Motor neuron (in vitro differentiated cells): ENCODE measurements around the gene RAF1. TPM values are rescaled to one million over a fixed set of nuclear protein-coding genes. Genes with fewer than 3 reads are reported as not detected.
"Not testable (repeated sequence)": the region's sequence is repeated elsewhere in the genome, so short reads cannot be mapped to it uniquely, and the experiment has no call there.

Source experiments
- ATAC-seq, 8 experiments: fragments of 200-7000 bp; cut with Tn5 transposase; replicated peaks in 6 of 8; 2 replicates each; pipeline ENCODE4 v1.8.0; 2021; ENCODE audit warnings: mild to moderate bottlenecking in 8 of 8, moderate library complexity in 8 of 8
- H3K27ac ChIP-seq, 2 donors: fragments of 250-450 bp; sonication (Bioruptor Pico); 2 replicates each; pipeline ENCODE4 v1.9.0; 2021; ENCODE audit warnings: antibody characterized with exemption in 2 of 2, mild to moderate bottlenecking in 2 of 2, moderate library complexity in 1 of 2
- H3K4me1 ChIP-seq, 2 donors: fragments of 250-450 bp; sonication (Bioruptor Pico); replicated peaks in 1 of 2; 2 replicates each; pipeline ENCODE4 v1.6.1; 2021; ENCODE audit warnings: antibody characterized with exemption in 2 of 2, mild to moderate bottlenecking in 2 of 2, moderate library complexity in 1 of 2
- H3K4me3 ChIP-seq, 5 donors: fragments of 250-450 bp; sonication (Bioruptor Pico); 2 replicates each; pipeline ENCODE4 v1.9.0; 2021; ENCODE audit warnings: antibody characterized with exemption in 5 of 5, mild to moderate bottlenecking in 5 of 5, moderate library complexity in 4 of 5
- WGBS, 10 experiments: fragments of 450-650 bp; shearing (Covaris generic); methylation state at CpG; one replicate each; pipeline ENCODE4 v1.0.0; 2022; 5-methylcytosine and 5-hydroxymethylcytosine counted together
- in situ Hi-C, 9 experiments: fragments of 400-800 bp; cut with MboI; loops; one replicate each; pipeline ENCODE4 v1.15.0; 2021; ENCODE audit warnings: low sequenced_read_pairs in 9 of 9, low pct_unique_long_range_greater_than_20kb in 2 of 9; ENCODE audit not compliant: unreplicated experiment in 9 of 9
- total RNA-seq, 8 experiments: library from RNA; unstranded; fragments of 300-600 nt; gene quantifications; 2 replicates each; pipeline versions ENCODE4 v1.2.3 to v1.2.4, GENCODE V29; 2022

RAF1 gene
- total RNA-seq, 8 experiments from 2014 or later: 62.0 to 121 (median 75.6) TPM

DNA sequence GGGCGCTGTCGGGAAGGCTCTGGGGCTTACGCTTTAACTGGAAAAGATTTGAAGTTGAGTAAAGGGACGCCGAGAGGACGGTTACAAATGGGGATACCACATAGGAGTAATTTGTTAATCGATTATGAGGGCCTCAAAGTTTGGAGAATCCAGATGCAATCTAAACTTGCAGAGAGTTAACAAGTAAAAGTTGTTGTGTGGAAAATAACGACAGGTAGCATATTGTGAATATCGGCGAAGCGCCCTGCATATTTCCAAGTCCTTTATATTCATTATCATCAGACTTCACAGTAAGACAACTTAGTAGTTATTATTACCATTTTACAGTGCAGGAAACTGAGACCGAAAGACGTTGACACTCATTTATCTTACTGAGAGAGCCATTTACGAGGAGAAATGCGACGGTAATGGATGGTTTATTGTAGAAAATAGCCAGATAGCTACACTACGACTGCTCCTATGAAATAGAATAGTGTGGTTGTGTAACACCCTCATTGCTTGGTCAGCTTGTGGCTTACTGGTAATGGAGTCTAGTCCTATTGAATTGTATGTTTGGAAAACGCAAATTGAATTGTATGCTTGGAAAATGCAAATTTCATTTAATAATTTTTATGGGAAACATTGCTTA lies 106.3 kb downstream of the RAF1 start:
- Histone ChIP-seq H3K4me3 (peak overlapping the region; percentile 82 to 97 (median 83)), H3K27ac (peak overlapping the region; percentile 95 to 96), H3K4me1 (peaks cover 8 to 31% of the 10 kb centered on the region in 2 donors)
- 0 to 3% (median 2%) methylated on average over 2 to 17 of the region's 18 CpGs for WGBS, 10 experiments
- ATAC-seq: peak in 2 of 8 experiments; percentile 3 to 4
- in situ Hi-C loops: no loop called here

DNA sequence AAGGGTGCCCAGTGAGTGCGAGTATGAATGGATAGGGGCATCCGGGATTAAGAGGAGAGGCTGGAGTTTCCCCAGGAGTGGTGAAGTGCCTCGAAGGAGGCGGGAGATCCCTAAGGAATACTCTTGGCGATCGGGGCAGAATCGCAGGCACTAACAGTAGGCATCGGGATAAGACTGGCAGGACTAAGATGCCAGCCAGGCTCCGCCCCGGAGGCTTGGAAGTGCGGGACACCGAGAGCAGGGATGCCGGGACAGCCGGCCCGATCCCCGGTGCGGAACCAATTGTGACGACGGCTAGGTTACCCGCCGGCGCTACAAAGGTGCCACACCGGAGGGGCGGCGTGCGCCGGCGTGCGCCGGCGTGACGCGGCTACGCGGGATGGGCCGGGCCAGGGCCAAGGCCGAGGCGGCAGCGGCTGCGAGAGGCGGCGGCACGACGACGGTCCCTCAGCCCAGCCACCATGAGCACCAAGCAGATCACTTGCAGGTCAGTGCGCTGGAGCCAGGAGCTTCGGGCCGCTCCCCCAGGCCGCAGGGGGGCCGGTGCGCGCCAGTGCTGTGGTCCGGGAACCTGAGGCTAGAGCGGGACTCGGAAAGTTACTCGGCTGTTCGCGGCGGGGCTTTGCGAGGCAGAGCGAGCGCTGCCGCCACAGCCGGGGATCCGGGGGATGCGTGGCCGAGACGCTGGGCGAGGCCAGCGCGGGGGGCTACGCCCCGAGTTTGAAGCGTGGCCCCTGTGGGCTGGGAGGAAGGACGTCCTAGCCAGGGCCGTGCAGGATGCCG lies 107.0 kb downstream of the RAF1 start, which contains the start of gene MKRN2:
TSS of gene MKRN2 (plus strand) at position 398 of the 783 bp plus-strand sequence. CDS start at position 462, 64 bp downstream.
- in situ Hi-C loops: no loop called here
- peak; percentile 88 to 95 (median 94) for ATAC-seq
- peak within 1 kb of the TSS; percentile 82 to 97 (median 83) for H3K4me3 ChIP-seq
- peak within 1 kb of the TSS; percentile 95 to 96 for H3K27ac ChIP-seq
- 0 to 2% (median 0%) methylated on average over 1 to 17 of the region's 77 CpGs; no CpG with 5 or more reads in 3 of the 10 experiments for WGBS, 10 experiments
- peaks cover 6 to 28% of the 10 kb centered on the region in 2 donors for H3K4me1 ChIP-seq

DNA sequence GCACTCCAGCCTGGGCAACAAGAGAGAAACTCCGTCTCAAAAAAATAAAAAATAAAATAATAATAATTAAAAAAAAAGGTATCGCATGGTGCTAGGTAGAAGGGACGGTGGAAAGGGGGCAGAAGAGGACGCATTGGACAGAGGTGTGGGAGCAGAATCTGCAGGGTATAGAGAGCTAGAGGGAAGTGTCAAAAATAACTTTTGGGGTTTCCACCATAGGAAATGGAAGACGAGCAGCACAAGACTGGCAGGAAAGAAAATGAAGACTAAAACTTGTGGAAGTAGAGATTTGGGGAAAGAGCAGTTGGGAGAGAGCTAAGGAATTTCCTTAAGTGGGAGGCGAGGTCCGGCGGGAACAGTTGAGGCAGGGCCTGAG lies 107.6 kb downstream of the RAF1 start:
- Histone ChIP-seq H3K27ac (peak overlapping the region; percentile 53 to 96), H3K4me1 (peaks cover 6 to 28% of the 10 kb centered on the region in 2 donors), H3K4me3 (peak overlapping the region; percentile 82 to 97 (median 83))
- ATAC-seq: peak in 1 of 8 experiments; percentile 2
- in situ Hi-C loops: no loop called here
- 0 to 36% (median 13%) methylated on average over 2 to 8 of the region's 8 CpGs; no CpG with 5 or more reads in 1 of the 10 experiments for WGBS, 10 experiments

DNA sequence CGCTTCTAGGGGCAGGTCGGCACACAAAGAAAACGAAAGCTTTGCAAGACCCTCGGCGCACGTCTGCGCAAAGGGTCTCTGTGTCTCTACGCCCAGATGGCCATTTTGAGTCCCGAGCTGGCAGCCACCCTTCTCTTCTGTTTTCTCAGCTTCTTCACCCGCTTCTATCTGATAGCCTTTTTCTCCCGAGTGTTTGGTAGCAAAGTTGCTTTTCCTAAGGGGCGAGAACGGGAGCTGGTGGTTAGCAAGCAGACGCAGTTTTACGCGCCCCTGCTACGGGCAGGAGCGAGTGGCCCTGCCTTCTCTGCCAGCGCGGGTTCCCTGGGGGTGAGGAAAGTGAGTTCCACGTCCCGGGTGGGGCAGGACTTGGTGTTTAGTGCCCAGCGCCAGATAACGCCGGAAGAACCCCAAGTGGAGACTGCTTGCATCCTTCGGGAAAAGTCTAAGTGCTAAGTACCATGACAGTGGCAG lies 110.0 kb downstream of the RAF1 start:
- in situ Hi-C loops: no loop called here
- ATAC-seq: peak in 1 of 8 experiments; percentile 1
- WGBS, 10 experiments: 0 to 66% (median 10%) methylated on average over 1 to 15 of the region's 26 CpGs; no CpG with 5 or more reads in 1 of the 10 experiments
- Histone ChIP-seq H3K4me3 (peak overlapping the region; percentile 22 to 32 (median 23)), H3K27ac (peak overlapping the region; percentile 66), H3K4me1 (peaks cover 0 to 13% of the 10 kb centered on the region in 2 donors)

DNA sequence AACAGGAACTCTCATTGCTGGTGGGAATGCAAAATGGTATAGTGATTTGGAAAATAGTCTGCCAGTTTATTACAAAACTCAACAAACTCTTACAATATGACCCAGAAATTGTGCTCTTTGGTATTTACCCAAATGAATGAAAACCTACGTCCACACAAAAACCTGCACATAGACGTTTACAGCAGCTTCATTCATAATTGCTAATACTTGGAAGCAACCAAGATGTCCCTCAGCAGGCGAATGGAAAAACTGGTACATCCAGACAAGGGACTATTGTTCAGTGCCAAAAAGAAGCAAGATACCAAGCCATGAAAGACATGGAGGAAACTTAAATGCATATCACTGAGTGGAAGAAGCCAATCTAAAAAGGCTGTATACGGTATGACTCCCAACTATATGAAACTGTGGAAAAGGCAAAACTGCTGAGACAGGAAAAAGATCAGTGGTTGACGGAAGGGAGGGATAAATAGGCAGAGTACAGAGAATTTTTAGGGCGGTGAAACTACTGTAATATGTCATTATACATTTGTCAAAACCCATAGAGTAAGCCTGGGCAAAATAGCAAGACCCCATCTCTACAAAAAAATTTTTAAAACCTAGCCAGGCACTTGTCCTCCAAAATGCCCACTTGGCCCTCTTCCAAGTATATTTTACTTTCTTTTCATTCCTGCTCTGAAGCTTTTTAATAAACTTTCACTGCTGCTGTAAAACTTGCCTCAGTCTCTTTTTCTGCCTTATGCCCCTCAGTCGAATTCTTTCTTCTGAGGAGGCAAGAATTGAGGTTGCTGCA lies 113.8 kb downstream of the RAF1 start:
- in situ Hi-C loops: no loop called here
- Histone ChIP-seq H3K27ac (no peak overlapping the region), H3K4me1 (no peaks in the 10 kb centered on the region), H3K4me3 (no peak overlapping the region)
- WGBS, 10 experiments: 0 to 100% (median 64%) methylated on average over 1 to 7 of the region's 7 CpGs
- ATAC-seq: no peak

DNA sequence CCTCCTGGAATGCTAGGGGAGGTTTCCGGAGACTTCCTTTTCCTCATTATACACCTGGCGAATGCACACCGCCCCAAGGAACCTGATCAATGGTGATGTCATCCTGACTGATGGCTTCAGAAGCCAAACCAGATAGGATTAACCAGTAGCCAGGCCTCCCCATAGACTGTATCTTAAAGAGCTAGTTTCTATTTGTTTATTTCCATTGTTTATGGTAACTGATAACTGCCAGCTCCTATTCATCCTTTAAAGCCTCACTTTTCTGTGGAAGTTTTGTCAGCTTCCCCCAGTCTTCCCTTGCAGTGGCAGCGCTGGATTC lies 118.5 kb downstream of the RAF1 start, which contains the start of gene MKRN2OS:
TSS of gene MKRN2OS (minus strand) at position 27 of the 319 bp plus-strand sequence. CDS start 35 bp downstream, outside the sequence.
- ATAC-seq: peak in 4 of 8 experiments; percentile 27 to 39 (median 34)
- in situ Hi-C loops: no loop called here
- WGBS, 10 experiments: 52 to 100% (median 73%) methylated on average over 1 to 4 of the region's 4 CpGs; no CpG with 5 or more reads in 2 of the 10 experiments
- no peaks in the 10 kb centered on the region for H3K4me1 ChIP-seq
- H3K27ac ChIP-seq: no peak within 1 kb of the TSS
- H3K4me3 ChIP-seq: no peak within 1 kb of the TSS

DNA sequence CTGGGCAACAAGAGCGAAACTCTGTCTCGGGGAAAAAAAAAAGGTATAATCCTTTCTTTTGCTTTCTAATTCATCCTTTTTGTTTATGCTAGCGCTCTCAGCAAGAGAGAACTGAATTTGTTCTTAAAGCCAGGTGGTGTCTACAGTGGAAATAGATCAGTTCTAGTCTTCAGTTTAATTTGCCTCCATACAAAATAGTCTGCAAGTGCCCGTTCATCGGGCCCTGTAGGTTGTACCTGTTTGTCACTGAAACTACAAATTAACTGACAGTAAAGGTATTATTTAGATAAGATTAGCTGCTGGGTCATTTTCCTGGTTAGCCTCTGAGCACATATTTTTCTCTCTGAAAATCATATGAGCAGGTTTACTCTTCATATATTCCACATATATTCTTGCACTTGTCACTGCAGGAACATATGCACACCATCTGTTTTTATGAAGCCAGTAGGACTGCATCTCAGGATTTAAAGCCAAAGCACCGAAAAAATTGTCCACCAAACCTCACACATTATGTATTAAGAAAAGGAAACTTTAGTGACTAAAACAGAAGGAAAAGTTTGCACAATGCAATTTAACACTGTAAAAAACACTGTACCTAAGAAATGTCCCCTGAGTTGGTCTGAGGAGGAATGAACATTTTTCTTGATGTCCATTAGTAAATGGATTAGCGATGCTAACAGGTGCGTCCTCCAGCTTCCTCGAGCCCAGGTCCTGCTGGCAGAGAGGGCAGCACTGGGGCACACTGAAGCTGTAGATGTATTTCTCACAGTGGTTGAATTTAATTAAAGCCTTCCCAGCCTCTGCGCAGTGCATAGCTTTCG lies 119.1 kb downstream of the RAF1 start:
- H3K27ac ChIP-seq: no peak overlapping the region
- WGBS, 10 experiments: 46 to 90% (median 75%) methylated on average over 2 to 10 of the region's 11 CpGs

DNA sequence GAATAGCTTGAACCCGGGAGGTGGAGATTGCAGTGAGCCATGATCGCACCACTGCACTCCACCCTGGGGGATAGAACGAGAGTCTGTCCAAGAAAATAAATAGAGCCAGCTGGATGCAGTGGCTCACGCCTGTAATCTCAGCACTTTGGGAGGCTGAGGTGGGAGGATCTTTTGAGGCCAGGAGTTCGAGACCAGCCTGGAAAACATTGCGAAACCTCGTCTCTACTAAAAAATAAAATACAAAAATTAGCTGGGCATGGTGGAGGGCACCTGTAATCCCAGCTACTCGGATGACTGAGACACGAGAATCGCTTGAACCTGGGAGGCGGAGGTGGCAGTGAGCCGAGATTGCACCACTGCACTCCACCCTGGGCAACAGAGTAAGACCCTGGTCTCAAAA lies 120.4 kb downstream of the RAF1 start:
- H3K27ac ChIP-seq, H3K4me3 ChIP-seq, ATAC-seq, in situ Hi-C loops, H3K4me1 ChIP-seq: not testable (repeated sequence)
- 80 to 100% (median 96%) methylated on average over 1 to 8 of the region's 12 CpGs; no CpG with 5 or more reads in 3 of the 10 experiments for WGBS, 10 experiments

More for the DNA sequence above, 119.1 kb downstream of the RAF1 start:
- Histone ChIP-seq H3K4me1 (no peaks in the 10 kb centered on the region), H3K4me3 (no peak overlapping the region)
- peak in 1 of 8 experiments; percentile 31 for ATAC-seq
- in situ Hi-C loops: no loop called here

DNA sequence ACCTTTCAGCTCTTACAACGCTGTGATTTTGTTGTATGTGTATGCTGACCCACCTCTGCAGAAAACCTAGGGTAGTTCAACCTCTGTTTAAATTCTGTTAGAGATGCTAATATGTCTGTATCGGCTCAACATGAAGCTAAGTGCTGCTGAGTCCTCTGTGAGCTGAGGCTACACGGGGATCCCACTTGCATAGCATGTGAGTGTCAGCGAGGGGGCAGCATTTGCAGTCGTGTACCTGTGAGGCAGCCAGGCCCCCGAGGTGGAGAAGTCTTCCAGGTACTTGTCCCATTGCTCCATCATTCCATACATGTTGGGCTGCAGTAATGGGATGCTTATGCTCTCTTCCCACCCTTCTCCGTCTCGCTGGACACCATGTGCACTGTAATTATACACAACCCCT lies 122.3 kb downstream of the RAF1 start:
- peak in 1 of 8 experiments; percentile 41 for ATAC-seq
- no peak overlapping the region for H3K4me3 ChIP-seq
- in situ Hi-C loops: no loop called here

DNA sequence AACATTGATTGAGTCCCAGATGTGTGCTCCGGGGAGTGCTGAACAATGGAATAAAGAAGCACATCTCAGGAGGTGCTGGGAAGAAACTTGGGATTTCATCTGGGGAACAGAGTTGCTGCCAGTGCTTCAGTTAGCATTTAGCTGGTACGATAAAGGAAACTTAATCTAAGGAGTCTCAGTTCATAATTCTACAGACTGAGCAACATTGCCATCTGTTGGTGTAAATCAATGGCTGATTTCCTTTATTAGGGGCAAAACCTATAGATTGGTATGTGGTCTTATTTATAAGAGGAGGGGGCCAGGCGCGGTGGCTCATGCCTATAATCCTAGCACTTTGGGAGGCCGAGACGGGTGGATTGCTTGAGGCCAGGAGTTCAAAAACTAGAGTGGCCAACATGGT lies 127.5 kb downstream of the RAF1 start:
- ATAC-seq: no peak
- no peak overlapping the region for H3K27ac ChIP-seq
- H3K4me1 ChIP-seq: no peaks in the 10 kb centered on the region
- in situ Hi-C loops: no loop called here
- no peak overlapping the region for H3K4me3 ChIP-seq
- 80 to 100% (median 94%) methylated on average over 1 to 4 of the region's 6 CpGs; no CpG with 5 or more reads in 5 of the 10 experiments for WGBS, 10 experiments

More for the DNA sequence above, 122.3 kb downstream of the RAF1 start:
- Histone ChIP-seq H3K27ac (no peak overlapping the region), H3K4me1 (no peaks in the 10 kb centered on the region)
- WGBS, 10 experiments: 40 to 100% (median 95%) methylated on average over 1 to 4 of the region's 8 CpGs
